Osteocyte (in vitro differentiated cells): Measurements from ENCODE around the gene PRPF19. TPM values are rescaled to one million over a fixed set of nuclear protein-coding genes. Genes with fewer than 3 reads are reported as not detected.

ENCODE experiments used
- DNase-seq: peaks from one replicate; pipeline ENCODE4 v3.0.0; 2021; ENCODE audit warnings: mixed read lengths; ENCODE audit not compliant: unreplicated experiment; ENCODE audit errors: extremely low spot score
- H3K27ac Mint-ChIP-seq: one replicate; pipeline ENCODE4 v1.8.0; 2021; ENCODE audit warnings: mild to moderate bottlenecking, mixed read lengths; ENCODE audit not compliant: unreplicated experiment
- H3K27me3 Mint-ChIP-seq: one replicate; pipeline ENCODE4 v1.8.0; 2021; ENCODE audit warnings: mixed read lengths; ENCODE audit not compliant: unreplicated experiment
- H3K36me3 Mint-ChIP-seq: one replicate; pipeline ENCODE4 v1.8.0; 2021; ENCODE audit warnings: mixed read lengths; ENCODE audit not compliant: unreplicated experiment
- H3K4me1 Mint-ChIP-seq: one replicate; pipeline ENCODE4 v1.8.0; 2021; ENCODE audit warnings: mixed read lengths; ENCODE audit not compliant: unreplicated experiment
- H3K4me3 Mint-ChIP-seq: one replicate; pipeline ENCODE4 v1.8.0; 2021; ENCODE audit warnings: mild to moderate bottlenecking, moderate library complexity, mixed read lengths; ENCODE audit not compliant: unreplicated experiment
- H3K9me3 Mint-ChIP-seq: one replicate; pipeline ENCODE4 v1.8.0; 2021; ENCODE audit warnings: mixed read lengths; ENCODE audit not compliant: unreplicated experiment
- CTCF ChIP-seq: fragments of 200-600 bp; sonication (generic); IDR thresholded peaks from 2 replicates; pipeline ENCODE4 v1.5.0; 2021; ENCODE audit warnings: antibody characterized with exemption, mild to moderate bottlenecking, moderate library complexity
- total RNA-seq: library from RNA; stranded (reverse); gene quantifications from 2 replicates; pipeline ENCODE4 v1.2.1, GENCODE V29; 2021

PRPF19 gene
- total RNA-seq, 1 donor from 2014 or later = 78.0 TPM

- Mint-ChIP-seq H3K9me3 (no peaks in the 10 kb centered on the region), H3K27ac (no peak overlapping the region), H3K4me1 (peaks cover 5% of the 10 kb centered on the region), H3K4me3 (no peak overlapping the region), H3K27me3 (no peaks in the 10 kb centered on the region), H3K36me3 (peaks cover 16% of the 10 kb centered on the region)
- no peak for TF ChIP-seq CTCF
- DNase-seq = no peak
Observed at GRCh38 chr11:60937811-60938210, 31.4 kb upstream of the PRPF19 start.

GRCh38 chr11:60937144-60937527, 30.8 kb upstream of the PRPF19 start:
- Mint-ChIP-seq H3K27ac (no peak overlapping the region), H3K4me1 (peaks cover 8% of the 10 kb centered on the region), H3K27me3 (no peaks in the 10 kb centered on the region), H3K4me3 (no peak overlapping the region), H3K36me3 (peaks cover 18% of the 10 kb centered on the region), H3K9me3 (no peaks in the 10 kb centered on the region)
- no peak for DNase-seq
- no peak for TF ChIP-seq CTCF

GRCh38 chr11:60936467-60937143, 30.2 kb upstream of the PRPF19 start:
- Mint-ChIP-seq H3K27me3 (no peaks in the 10 kb centered on the region), H3K9me3 (no peaks in the 10 kb centered on the region), H3K4me3 (no peak overlapping the region), H3K4me1 (peaks cover 8% of the 10 kb centered on the region), H3K27ac (no peak overlapping the region), H3K36me3 (peaks cover 19% of the 10 kb centered on the region)
- no peak for TF ChIP-seq CTCF
- no peak for DNase-seq

GRCh38 chr11:60935676-60936442, 29.5 kb upstream of the PRPF19 start:
- Mint-ChIP-seq H3K9me3 (no peaks in the 10 kb centered on the region), H3K36me3 (peaks cover 13% of the 10 kb centered on the region), H3K4me3 (no peak overlapping the region), H3K27me3 (no peaks in the 10 kb centered on the region), H3K4me1 (peaks cover 8% of the 10 kb centered on the region), H3K27ac (no peak overlapping the region)
- TF ChIP-seq CTCF = no peak
- no peak for DNase-seq
